ENCODE measurements around the gene VTI1A.

GRCh38 chr10:112637901-112638300 is 190.9 kb downstream of the VTI1A start:
- TF ChIP-seq CTCF (conservative IDR thresholded peaks at IDR 0.05; ENCODE audit: low read depth in 2 of 2) (no peak), POLR2AphosphoS5 (IDR thresholded peaks at IDR 0.05; ENCODE audit: low read depth) (no peak)
